AG10803 (cell line): ENCODE data around the gene FANCD2OS.

Source experiments
- DNase-seq: peaks from one replicate; pipeline ENCODE4 v3.0.0; 2010; ENCODE audit warnings: low read depth
- H3K4me3 ChIP-seq: 2 replicates; pipeline ENCODE4 v1.5.1; 2011; ENCODE audit warnings: mild to moderate bottlenecking, low read length, control low read depth
- TF ChIP-seq, protein P1 (sequence below): conservative IDR thresholded peaks from 2 replicates; pipeline ENCODE4 v1.5.1; 2011; ENCODE audit warnings: mild to moderate bottlenecking, low read length, control low read depth, inconsistent platforms

The FANCD2OS gene

DNA sequence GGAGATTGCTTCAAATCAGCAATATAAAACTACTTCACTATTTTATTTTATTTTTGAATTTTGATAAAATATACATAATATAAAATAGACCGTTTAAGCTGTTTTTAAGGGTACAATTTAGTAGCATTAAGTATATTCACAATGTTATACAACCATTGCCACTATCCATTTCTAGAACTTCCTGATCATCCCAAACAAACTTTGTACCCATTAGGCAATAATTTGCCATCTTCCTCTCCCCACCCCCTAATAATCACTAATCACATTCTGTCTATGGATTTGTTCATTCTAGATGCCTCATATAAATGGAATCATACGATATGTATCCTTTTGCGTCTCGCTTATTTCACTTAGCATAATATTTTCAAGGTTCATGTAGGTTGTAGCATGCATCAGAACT, 53.0 kb downstream of the FANCD2OS start:
- no peak for DNase-seq
- H3K4me3 ChIP-seq = no peak overlapping the region
- TF ChIP-seq, protein P1, sequence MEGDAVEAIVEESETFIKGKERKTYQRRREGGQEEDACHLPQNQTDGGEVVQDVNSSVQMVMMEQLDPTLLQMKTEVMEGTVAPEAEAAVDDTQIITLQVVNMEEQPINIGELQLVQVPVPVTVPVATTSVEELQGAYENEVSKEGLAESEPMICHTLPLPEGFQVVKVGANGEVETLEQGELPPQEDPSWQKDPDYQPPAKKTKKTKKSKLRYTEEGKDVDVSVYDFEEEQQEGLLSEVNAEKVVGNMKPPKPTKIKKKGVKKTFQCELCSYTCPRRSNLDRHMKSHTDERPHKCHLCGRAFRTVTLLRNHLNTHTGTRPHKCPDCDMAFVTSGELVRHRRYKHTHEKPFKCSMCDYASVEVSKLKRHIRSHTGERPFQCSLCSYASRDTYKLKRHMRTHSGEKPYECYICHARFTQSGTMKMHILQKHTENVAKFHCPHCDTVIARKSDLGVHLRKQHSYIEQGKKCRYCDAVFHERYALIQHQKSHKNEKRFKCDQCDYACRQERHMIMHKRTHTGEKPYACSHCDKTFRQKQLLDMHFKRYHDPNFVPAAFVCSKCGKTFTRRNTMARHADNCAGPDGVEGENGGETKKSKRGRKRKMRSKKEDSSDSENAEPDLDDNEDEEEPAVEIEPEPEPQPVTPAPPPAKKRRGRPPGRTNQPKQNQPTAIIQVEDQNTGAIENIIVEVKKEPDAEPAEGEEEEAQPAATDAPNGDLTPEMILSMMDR = no peak
